Urinary bladder (tissue), 4 donors: ENCODE measurements around the gene SYT2. TPM values are rescaled to one million over a fixed set of nuclear protein-coding genes. Genes with fewer than 3 reads are reported as not detected.
A peak's percentile ranks its signal among the peaks of the same experiment; 100 is the strongest.
"Not testable (repeated sequence)": the region's sequence is repeated elsewhere in the genome, so short reads cannot be mapped to it uniquely, and the experiment has no call there.

ENCODE experiments used
- DNase-seq: peaks from one replicate; pipeline ENCODE4 v3.0.0-alpha.2; 2015; ENCODE audit errors: extremely low spot score
- H3K27ac ChIP-seq: one replicate; pipeline ENCODE4 v1.5.1; 2013; ENCODE audit warnings: low read depth, mild to moderate bottlenecking, moderate library complexity
- H3K36me3 ChIP-seq: one replicate; pipeline ENCODE4 v1.6.1; 2013; ENCODE audit warnings: mild to moderate bottlenecking, moderate library complexity; ENCODE audit not compliant: insufficient read depth
- H3K4me1 ChIP-seq: one replicate; pipeline ENCODE4 v1.6.1; 2013; ENCODE audit warnings: mild to moderate bottlenecking, moderate library complexity; ENCODE audit not compliant: insufficient read depth
- H3K4me3 ChIP-seq: one replicate; pipeline ENCODE4 v1.5.1; 2013; ENCODE audit warnings: low read depth, low read length
- WGBS: extraction: QIAGEN DNeasy Blood & Tissue Kit; methylation state at CpG from one replicate; pipeline ENCODE4 v1.1.7; 2013; 5-methylcytosine and 5-hydroxymethylcytosine counted together
- polyA plus RNA-seq: library from polyadenylated mRNA; stranded (reverse); fragments of 200-250 nt; gene quantifications from one replicate; pipeline ENCODE4 v1.2.3, GENCODE V29; 2013
- total RNA-seq: library from RNA; depleted of rRNA; stranded (reverse); fragments of >200 nt; gene quantifications from one replicate; pipeline ENCODE4 v1.2.3, GENCODE V29; 2014
- donor health status: healthy with polysubstance abuse.
- donor health status: healthy.

Gene SYT2
- total and polyA plus RNA-seq, 2 donors: 0.01 to 0.21 TPM

GRCh38 chr1:202656951-202657646 lies 53.2 kb downstream of the SYT2 start:
- no peak overlapping the region for H3K27ac ChIP-seq
- no peaks in the 10 kb centered on the region for H3K4me1 ChIP-seq
- no peaks in the 10 kb centered on the region for H3K36me3 ChIP-seq
- H3K4me3 ChIP-seq: no peak overlapping the region
- WGBS: 43% methylated on average over 7 of the region's 7 CpGs
- DNase-seq: no peak

- Histone ChIP-seq H3K4me1 (no peaks in the 10 kb centered on the region), H3K27ac (no peak overlapping the region), H3K36me3 (no peaks in the 10 kb centered on the region), H3K4me3 (no peak overlapping the region)
- DNase-seq: no peak
- WGBS: 56% methylated on average over 10 of the region's 10 CpGs
Observed at GRCh38 chr1:202656057-202656456, 54.2 kb downstream of the SYT2 start.

GRCh38 chr1:202654079-202654478 lies 56.2 kb downstream of the SYT2 start:
- no peaks in the 10 kb centered on the region for H3K36me3 ChIP-seq
- no peaks in the 10 kb centered on the region for H3K4me1 ChIP-seq
- DNase-seq: no peak
- WGBS: 77% methylated on average over 6 of the region's 6 CpGs
- no peak overlapping the region for H3K27ac ChIP-seq
- H3K4me3 ChIP-seq: no peak overlapping the region

GRCh38 chr1:202649553-202650392 lies 60.5 kb downstream of the SYT2 start:
- Histone ChIP-seq H3K4me3 (no peak overlapping the region), H3K36me3 (no peaks in the 10 kb centered on the region), H3K27ac (no peak overlapping the region), H3K4me1 (no peaks in the 10 kb centered on the region)
- DNase-seq: no peak
- WGBS: 51% methylated on average over 15 of the region's 15 CpGs

GRCh38 chr1:202648605-202649226 lies 61.5 kb downstream of the SYT2 start:
- no peak for DNase-seq
- WGBS: 84% methylated on average over 2 of the region's 2 CpGs
- Histone ChIP-seq H3K4me3 (no peak overlapping the region), H3K36me3 (no peaks in the 10 kb centered on the region), H3K27ac (no peak overlapping the region), H3K4me1 (no peaks in the 10 kb centered on the region)

GRCh38 chr1:202645097-202645476 lies 65.2 kb downstream of the SYT2 start:
- 38% methylated on average over 6 of the region's 6 CpGs for WGBS
- Histone ChIP-seq H3K36me3 (no peaks in the 10 kb centered on the region), H3K4me1 (peaks cover 2% of the 10 kb centered on the region), H3K27ac (no peak overlapping the region), H3K4me3 (no peak overlapping the region)
- no peak for DNase-seq

DNA sequence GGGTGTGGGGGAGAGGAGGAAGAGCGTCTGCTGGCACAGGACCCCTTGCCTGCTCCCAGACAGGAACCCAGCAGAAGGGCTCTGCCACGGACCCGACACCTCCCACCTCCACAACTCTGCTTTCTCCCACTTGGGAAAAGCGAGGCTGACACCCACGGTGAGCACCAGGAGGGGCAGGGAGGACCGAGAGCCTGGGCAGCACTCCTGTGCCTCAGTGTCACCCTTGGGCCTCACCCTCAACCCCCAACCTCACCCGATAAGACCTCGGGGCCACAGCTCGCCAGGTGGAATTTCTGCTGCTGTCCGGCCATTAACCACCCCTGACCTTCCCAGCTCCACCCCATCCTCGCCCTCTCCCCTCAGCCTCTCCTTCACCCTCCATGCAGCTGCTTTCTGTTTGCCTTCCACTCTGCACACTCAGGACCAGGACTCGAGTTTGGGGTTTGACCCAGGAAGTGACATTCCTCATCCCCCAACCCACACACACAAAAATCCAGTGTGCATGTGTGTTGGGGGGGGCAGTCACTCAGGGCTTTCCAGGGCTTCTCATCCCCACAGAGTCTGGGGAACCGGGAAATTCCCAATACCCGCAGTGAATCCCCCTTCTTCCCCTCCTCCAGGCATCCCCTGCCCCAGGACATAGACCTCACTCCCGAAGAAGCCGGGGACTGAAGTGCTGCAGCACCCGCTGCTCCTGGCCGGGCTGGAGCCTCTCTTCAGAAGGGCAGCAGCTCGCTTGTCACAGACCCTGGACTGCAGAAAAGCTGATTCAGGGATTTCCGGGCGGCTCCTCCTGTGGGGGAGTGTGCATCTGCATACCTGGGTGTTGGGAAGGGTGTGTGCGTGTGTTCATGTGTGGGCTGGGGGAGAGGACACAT lies 65.8 kb downstream of the SYT2 start:
- H3K4me3 ChIP-seq: no peak overlapping the region
- 20% methylated on average over 22 of the region's 22 CpGs for WGBS

DNA sequence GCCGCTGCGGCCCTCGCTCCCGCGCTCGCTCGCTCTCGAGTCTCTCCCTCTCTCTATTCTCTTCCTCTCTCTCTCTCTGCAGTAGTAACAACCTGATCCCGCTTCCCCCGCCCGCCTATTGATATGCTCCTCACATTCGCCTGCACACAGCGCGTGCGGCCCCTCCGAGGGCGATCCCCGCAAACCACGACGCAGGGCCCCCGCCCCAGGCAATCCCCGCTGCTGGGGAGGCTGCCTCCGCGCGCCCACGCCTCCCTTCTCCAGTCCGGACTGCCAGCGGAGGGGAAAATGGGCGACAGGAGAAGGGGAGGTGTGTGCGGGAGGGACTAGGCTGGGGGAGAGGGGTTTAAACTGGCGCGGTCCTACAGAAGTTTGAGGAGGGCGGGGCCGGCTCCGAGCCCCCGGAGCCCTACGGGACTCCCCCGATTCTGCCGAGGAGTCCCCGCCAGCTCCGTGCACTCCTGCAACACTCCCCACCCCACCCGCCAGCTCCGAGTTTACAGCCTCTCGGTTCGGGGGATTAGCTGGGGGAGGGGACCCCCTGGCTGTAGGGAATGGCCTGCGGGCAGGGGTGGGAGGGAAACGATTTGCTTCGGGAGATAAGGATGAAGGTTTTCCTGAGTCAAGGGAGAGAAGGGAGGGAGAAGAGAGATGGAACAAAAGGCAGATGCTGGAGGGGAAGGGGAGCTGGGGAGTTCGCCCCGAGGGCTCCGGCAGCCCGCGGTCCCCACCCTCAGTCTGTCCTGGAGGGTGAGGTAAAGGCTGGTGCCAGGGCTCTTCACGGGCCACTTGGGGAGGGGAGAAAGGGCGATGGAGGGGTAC lies 66.6 kb downstream of the SYT2 start:
- Histone ChIP-seq H3K27ac (no peak overlapping the region), H3K4me3 (peak overlapping the region; percentile 32), H3K36me3 (no peaks in the 10 kb centered on the region), H3K4me1 (peaks cover 2% of the 10 kb centered on the region)
- WGBS: 1% methylated on average over 51 of the region's 55 CpGs
- DNase-seq: no peak

More for the DNA sequence above, 65.8 kb downstream of the SYT2 start:
- DNase-seq: no peak
- Histone ChIP-seq H3K36me3 (no peaks in the 10 kb centered on the region), H3K4me1 (peaks cover 2% of the 10 kb centered on the region), H3K27ac (no peak overlapping the region)

GRCh38 chr1:202642619-202643291 lies 67.5 kb downstream of the SYT2 start:
- no peak for DNase-seq
- peak overlapping the region; percentile 15 for H3K4me3 ChIP-seq
- H3K36me3 ChIP-seq: no peaks in the 10 kb centered on the region
- whole genome bisulfite sequencing: under 1% methylated on average over 58 of the region's 58 CpGs
- no peak overlapping the region for H3K27ac ChIP-seq
- peaks cover 2% of the 10 kb centered on the region for H3K4me1 ChIP-seq

GRCh38 chr1:202642212-202642611 lies 68.0 kb downstream of the SYT2 start:
- Histone ChIP-seq H3K4me1 (peaks cover 2% of the 10 kb centered on the region), H3K27ac (no peak overlapping the region), H3K4me3 (no peak overlapping the region), H3K36me3 (no peaks in the 10 kb centered on the region)
- no peak for DNase-seq
- 29% methylated on average over 20 of the region's 20 CpGs for WGBS

- WGBS: 76% methylated on average over 9 of the region's 9 CpGs
Observed at GRCh38 chr1:202639500-202639899, 70.8 kb downstream of the SYT2 start.

DNA sequence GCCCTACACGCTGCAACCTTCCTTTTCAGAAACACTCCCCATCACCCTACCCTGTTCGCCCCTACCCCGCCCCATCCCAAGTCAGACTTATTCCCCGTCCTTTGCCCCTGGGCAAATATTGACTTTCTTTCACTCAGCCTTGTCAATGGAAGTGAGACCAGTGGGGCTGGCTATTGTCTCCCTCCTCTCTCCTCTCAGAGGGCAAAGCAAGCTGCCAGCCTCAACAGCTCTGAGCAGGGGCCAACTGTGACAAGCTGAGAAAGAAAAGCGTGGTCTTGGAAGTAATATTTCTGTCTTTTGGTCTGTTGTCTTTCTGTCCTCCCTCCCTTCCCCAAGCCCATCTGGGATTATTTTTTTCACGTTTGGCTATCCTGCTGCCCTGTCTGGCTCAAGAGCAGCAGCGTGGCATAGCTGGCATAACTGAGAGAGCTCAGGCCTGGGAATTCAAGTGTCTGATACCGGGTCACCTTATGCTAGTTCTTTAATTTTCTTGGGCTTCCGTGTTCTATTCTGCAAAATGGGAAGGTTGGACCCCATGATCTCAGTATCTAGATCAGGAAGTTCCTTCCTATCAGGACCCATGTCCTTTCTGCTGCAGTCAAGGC lies 71.5 kb downstream of the SYT2 start:
- H3K36me3 ChIP-seq, H3K27ac ChIP-seq, H3K4me1 ChIP-seq, DNase-seq, H3K4me3 ChIP-seq: not testable (repeated sequence)
- WGBS: 83% methylated on average over 9 of the region's 9 CpGs

More at GRCh38 chr1:202639500-202639899, 70.8 kb downstream of the SYT2 start:
- DNase-seq: no peak
- no peak overlapping the region for H3K27ac ChIP-seq
- peaks cover 2% of the 10 kb centered on the region for H3K4me1 ChIP-seq
- no peak overlapping the region for H3K4me3 ChIP-seq
- H3K36me3 ChIP-seq: no peaks in the 10 kb centered on the region
